ENCODE data around the gene TAT.
"Not testable (repeated sequence)": the region's sequence is repeated elsewhere in the genome, so short reads cannot be mapped to it uniquely, and the experiment has no call there.

Gene TAT

DNA sequence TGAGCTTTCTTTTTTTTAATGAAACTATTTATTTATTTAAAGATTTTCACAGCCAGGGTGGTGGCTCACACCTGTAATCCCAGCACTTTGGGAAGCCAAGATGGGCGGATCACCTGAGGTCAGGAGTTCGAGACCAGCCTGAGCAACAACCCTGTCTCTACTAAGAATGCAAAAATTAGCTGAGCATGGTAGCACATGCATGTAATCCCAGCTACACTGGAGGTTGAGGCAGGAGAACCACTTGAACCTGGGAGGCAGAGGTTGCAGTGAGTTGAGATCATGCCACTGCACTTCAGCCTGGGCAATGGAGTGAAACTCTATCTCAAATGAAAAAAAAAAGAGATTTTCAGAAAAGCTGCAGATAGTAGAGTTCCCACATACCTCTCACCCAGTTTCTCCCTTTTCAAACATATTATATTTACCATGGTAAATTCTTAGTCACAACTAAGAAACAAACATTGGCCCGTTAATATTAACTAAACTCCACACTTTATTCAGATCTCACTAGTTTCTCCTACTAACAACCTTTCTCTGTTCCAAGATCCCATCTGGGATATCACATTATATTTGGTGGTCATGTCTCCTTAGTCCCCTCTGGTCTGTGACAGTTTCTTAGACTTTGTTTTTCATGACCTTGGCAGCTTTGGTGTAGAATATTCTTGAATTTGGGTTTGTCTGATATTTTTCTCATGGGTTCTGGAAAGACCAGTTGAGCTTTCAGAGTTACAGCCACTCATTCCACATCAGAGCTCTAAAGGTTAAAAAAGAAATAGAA, 7.8 kb upstream of the TAT start:
- DNase-seq (ENCODE audit: low spot score): no peak

DNA sequence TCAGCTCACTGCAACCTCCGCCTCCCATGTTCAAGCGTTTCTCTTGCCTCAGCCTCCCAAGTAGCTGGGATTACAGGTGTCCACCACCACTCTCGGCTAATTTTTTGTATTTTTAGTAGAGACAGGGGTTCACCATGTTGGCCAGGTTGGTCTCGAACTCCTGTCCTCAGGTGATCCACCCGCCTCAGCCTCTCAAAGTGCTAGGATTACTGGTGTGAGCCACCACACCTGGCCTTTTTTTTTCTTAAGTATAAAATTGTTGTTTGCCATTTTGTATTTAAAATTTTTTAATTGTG, 5.6 kb upstream of the TAT start:
- DNase-seq (ENCODE audit: low spot score): not testable (repeated sequence)

DNA sequence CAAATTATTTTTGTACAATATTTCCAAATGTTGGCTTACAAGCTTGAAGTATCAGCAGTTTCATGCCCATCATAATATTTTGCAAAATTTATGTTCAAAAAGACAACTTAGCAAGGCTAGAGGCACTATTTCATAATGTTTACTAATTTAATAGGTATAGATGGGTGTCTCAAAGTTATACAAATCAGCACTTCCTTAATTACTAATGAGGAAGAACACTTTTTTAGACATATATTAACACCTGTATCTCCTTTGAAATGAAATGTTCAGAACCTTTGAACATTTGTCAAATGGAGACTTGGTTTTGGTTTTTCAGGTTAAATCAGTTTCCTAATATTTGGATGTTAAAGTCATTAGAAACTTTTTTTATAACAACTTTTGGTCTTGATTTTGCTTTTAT, 2.2 kb downstream of the TAT start:
- no peak for DNase-seq (ENCODE audit: low spot score)

DNA sequence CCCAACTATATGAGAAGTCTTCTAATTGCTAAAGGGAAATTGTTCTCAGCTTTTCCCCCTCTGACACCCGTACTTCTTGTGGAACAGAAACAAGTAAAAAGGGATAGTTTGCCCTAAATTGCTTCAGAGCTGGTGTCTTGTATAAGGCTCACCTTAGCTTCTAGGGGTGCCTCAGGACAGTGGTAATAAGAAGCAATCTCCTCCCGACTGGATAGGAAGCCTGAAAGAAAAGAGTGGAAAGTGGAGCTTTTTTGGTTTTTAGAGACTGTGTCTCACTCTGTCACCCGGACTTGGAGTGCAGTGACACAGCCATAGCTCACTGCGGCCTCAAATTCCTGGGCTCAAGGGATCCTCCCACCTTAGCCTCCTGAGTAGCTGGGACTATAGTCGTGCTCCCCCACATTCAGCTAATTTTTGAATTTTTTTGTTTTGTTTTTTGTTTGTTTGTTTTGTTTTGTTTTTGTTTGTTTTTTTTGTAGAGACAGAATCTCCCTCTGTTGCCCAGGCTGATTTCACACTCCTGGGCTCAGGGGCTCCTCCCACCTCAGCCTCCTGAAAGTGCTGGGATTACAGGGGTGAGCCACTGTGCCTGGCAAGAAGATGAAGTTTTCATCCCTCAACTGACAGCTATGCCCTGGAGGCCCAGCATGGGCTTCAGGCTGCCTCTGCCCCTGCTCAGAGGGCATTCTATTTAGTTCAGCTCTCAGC, 3.4 kb downstream of the TAT start:
- no peak for DNase-seq (ENCODE audit: low spot score)

DNA sequence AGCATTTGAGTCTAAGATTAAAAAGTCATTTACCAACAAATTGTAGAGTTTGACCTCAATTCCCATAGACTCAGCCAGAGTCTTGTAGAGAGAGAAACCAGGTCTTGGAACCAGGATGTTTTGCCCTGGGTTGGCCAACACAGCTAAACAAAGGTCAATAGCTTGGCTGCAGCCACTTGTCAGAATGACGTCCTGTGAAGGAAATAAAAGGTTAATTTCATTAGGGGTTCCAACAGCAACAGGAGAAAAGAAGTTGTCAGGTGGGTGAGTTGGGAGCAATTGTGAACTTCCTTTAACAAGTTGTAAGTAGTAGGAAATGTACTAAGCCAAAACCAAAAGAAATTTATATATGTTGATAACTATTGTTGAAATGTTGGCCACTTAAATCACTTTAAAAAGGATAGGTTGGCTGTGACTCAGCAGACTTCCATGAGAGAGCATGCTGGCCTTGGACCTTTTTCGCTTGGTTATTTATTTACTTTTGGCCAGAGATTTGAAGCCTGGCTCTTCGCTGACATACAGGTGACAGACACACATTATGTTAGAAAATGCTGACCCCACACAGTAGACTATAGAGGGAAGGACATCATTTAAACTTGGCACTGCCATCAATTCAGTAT, 4.3 kb downstream of the TAT start:
- DNase-seq (ENCODE audit: low spot score): no peak

DNA sequence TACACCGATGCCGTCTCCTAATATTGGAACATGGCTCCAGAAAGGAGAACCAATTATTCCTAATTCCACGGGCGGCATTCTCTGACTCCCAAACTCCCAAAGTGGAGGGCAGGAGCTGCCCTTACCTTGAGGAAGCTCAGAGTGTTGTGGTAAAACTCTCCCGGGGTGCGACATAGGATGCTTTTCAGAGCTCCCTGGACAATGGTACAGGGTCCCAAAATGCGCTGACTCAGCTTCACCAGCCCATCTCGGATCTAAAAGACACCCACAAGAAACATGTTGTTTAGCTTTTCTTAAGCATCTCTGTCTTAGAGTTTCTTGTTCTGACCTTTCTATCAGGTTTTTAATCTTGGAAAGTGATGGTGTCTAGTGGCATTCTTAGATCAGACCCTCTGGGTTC, 6.7 kb downstream of the TAT start:
- DNase-seq (ENCODE audit: low spot score): no peak

DNA sequence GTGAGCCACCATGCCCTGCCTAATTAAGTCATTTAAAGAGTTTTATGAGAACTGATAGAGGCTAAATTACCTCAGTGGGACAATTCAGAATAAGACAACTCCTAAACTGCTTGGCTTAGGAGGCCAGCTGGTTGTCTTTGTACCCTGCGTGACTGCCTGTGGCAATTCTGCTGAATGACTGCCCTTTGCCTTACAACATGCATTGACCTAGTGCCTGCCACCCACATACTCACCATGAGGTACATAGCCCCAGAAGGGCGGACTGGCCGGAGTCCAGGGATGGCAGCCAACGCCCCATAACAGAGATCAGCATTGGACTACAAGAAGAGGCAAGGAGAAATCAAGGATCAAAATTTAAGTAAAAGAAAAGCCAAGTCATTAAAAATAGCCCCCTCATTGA, 7.3 kb downstream of the TAT start:
- no peak for DNase-seq (ENCODE audit: low spot score)

DNA sequence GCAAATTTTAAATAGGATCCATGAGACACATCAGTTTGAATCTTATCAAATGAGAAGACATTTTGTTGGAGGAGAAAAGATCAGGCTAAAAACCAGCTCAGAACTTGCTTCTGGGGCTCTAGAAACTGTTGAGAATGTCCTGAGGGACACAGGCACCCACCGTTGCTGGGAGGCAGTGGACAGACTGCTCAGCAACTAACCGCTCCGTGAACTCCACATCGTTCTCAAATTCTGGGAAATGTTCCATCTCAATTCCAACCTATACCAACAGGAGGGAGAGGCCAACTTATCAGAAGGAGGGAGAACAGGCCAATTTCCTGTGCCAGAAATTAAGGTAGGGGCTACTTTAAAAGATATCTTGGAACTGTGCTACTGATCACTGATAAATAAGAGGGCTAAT, 8.3 kb downstream of the TAT start:
- DNase-seq (ENCODE audit: low spot score): no peak

DNA sequence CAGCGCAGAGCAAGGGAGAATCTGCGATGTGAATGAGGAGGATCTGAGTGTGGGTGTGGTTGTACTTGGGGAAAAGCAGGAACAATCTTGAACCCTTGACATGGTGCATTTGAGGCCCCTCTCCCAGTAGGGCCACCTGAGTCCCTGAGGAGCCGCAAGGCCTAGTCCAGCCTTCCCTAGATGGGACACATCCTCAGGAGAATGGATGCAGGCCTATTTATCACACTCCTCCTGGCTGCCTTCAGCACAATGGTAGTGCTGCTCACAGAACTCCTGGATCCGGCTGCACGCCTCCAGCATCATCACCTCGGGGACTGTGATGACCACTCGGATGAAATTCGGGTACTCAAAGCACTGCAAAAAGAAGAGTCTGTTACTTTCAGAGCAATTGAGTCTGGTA, 9.0 kb downstream of the TAT start:
- DNase-seq (ENCODE audit: low spot score): no peak

DNA sequence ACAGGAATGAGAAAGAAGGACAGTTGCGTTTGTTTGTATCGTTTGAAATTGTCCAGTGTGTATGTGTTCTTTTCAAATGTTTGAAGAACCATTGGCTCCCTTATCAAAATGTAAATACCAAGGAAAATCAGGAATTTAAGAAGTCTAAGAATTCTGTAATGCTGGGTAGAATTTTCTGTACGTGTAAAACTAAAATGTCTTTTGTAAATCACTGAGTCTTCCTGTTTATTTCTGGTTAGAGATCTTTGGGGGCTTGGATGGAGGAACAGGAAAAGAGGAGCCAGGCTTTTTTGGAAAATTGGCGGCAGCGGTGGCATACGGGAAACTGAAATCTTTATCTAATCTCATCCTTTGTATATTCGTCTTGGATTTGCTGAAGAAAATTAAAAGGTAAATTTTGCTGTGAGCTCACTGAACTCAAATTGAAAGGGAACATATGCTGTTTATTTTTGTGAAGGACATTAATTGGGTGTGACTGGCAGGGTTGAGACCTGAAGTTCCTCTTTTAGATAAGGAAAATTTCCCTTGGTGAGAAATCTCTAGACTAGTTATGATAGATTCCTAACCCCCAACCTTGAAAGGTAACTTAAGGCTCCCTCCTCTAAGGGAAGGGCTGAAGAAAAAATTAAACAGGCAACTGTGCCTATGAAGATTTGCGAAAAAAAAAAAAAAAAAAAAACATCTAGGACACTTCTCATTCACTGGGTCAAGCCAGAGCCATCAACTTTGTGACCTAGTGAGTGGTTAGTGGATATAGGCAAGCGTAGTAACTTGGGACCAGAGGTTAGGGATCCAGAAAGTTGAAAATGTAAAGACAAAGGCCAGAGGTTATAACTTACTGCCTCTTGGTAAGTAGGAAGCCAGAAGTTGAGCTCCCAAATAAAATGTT, 10.8 kb downstream of the TAT start:
- no peak for DNase-seq (ENCODE audit: low spot score)

DNA sequence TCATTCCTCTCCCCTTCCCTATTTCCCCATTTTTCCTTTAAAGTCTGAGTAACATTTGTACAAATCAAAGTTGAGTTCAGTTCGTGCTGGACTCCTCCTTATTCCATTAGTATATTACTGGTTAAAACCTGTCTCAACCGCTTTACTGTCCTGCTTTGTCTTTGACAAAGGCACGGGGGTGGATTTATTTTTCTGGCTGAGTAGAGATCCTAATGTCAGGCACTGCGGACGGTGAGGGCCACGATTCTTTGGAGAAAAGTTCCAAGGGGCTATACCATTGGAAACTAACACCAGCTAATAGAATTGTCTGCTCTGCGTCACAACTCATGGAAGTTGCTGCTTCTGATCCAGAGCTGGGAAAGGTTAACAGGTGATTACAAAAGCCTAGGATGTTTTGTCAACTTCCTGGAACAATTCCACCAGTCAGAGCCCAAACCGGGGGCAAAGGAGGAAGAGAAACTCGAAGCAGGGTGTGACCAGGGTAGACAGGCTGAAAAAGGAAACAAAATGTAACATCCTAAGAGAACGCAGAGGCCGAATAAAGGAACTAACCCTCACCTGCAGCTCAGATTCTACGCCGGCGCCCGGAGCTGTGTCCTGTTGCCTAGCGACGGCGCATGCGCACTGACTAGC, 12.4 kb downstream of the TAT start:
- no peak for DNase-seq (ENCODE audit: low spot score)

DNA sequence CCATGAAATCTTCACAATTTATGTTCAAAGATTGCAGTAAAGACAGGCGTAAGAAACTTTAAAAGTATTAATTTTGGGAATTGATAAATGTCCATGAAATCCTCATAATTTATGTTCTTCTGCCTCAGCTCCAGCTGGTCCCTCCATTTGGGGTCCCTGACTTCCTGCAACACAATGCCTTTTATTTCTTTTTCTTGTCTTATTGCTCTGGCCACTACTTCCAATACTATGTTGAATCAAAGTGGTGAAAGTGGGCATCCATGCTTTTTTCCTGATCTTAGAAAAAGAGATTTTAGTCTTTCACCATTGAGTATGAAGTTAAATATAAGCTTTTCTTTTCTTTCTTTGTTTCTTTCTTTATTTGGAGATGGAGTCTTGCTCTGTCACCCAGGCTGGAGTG, 14.3 kb downstream of the TAT start:
- DNase-seq (ENCODE audit: low spot score): no peak

DNA sequence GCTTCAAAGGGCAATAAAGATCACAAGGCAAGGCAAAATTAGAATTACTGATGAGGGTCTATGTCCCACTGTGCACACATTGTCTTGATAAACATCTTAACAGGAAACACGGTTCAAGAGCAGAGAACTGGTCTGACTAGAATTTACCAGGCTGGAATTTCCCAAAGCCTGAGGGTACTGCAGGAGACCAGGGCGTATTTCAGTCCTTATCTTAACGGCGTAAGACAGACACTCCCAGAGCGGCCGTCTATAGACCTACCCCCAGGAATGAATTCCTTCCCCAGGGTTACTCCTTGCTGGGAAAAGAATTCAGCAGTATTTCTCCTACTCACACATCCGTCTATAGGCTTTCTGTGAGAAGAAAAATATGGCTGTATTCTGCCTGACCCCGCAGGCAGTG, 15.0 kb downstream of the TAT start:
- not testable (repeated sequence) for DNase-seq (ENCODE audit: low spot score)

DNA sequence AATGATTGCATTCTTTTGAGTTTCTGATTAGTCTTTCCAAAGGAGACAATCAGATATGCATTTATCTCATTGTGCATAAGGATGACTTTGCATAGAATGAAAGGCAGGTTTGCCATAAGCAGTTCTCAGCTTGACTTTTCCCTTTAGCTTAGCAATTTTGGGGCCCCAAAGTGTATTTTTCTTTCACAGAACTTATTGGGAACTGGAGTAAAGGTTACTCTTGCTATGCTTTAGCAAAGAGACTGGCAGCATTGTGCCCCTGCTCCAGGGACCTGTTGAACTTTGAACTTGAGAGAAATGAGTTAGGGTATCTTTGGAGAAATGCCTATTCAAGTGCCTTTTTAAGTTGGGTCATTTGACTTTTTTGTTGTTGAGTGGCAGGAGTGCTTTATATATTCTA, 17.0 kb downstream of the TAT start:
- no peak for DNase-seq (ENCODE audit: low spot score)

DNA sequence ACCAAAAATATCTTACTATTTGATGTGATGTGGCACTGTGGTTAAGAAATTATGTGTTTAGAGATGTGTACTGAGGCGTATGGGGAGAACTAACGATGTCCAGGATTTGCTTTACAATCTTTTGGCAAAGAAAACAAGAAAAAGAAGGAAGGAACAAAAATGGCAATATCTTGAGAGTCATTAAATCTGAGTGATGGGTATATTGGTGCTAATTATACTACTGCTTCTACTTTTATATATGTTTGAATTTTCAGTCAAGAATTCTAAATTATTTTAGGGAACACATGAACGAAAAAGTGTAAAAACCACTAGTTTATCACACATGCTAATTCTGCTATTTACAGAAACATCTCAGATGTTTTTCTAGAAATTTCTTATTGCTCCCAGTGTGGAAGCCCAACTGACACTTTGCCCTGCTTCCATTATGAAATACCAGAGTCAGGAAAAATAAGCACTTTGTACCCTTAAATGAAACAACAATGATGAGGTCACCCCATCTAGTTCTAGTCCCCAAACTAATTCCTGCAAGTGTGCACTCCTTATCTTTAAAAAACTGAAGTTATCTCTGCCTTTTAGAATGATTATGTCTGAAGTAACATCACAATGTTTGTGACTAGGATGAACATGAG, 18.8 kb downstream of the TAT start:
- DNase-seq (ENCODE audit: low spot score): no peak

DNA sequence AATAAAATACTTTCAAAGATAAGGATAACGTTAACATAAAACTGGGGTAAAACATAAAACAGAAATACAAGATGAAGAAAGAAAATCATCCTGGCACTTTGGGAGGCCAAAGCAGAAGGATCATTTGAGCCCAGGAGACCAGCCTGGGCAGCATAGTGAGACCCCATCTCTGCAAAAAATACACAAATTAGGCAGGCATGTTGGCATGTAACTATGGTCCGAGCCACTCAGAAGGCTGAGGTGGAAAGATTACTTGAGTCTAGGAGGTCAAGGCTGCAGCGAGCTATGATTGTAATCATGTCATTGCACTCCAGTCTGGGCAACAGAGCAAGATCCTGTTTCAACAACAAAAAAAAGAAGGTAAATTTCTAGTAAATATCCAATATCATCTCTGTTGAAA, 19.6 kb downstream of the TAT start:
- DNase-seq (ENCODE audit: low spot score): no peak

DNA sequence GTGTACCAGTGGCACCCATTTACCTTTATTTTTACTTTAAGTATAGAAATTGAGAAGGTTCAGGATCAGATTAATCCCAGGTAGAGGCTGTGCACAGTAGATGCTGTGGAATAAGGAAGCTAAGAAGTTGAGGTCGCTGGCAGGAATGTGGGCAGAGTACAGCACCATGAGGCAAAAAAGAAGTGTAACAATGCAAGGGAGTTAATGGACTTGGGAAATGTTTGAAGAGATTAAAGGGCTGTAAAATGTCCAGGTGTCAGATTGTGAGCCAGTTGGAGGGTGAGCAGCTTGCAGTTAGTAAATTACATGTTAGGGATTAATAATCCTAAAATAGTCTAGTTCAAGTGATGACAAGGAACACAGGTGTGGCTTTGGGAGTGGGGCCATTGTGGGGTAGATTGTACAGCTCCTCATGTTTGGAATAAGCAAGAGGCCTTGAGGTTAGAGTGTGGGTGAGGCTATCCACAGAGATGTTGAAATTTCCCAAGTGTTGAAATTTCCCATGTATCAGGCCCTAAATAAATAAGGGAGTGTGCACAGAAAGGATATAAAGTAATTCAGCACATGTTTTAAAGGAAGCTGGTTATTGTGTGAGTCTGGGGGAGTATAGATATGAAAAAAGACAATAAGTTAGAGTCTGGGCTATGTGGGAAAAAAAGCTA, 21.5 kb downstream of the TAT start:
- no peak for DNase-seq (ENCODE audit: low spot score)

DNA sequence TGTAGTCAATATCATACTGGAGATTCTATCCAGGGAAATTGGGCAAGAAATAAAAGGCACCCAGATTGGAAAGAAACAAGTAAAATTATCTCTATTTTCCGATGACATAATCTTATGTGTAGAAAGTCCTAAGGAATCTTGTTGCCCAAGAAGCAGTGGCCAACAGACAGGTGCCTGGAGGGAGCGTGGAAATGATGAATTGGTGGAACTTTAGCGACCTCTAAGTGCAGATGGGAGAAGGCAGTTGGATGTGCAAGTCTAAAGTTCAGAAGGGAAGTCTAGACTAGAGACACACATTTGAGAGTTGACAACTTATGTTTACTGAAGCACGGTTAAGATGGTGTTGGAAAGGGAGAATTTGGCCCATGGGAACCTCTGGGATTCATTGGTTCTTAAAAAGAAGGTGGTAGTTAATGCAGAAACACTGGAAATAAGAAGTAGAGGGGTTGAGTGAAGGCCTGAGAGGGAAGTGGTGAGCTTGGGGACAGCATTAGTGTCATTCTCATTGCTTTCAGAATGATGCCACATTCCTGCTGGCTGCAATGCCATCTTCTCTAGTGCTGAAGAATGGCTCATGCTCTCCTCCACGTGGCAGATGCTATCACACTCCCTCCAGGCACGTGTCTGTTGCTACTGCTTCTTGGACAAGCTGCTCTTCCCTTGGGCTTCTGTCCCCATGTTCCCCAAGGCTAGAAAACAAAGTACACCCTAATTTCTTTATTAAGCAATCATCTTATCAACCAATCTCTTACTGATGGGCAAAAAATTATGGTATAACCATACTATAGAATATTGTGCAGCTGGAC, 24.0 kb downstream of the TAT start:
- no peak for DNase-seq (ENCODE audit: low spot score)

DNA sequence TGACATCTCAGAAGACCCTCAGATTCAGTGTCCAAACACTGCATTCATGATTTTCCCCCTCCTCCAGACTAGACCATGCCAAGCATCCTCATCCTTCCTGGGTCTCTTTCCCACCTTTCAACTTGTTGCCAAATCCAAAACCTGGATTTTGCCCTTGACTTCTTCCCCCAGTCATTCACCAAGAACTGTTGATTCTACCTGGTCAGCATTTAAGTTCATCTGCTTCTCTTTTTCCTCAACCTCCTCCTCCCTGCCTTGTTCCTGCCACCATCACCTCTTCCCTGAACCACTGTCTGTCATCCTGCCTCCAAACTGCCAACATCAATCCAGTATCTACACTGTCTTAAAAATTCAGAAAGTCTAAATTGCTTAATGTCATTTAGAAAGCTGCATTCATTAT, 29.7 kb downstream of the TAT start:
- DNase-seq (ENCODE audit: low spot score): no peak

DNA sequence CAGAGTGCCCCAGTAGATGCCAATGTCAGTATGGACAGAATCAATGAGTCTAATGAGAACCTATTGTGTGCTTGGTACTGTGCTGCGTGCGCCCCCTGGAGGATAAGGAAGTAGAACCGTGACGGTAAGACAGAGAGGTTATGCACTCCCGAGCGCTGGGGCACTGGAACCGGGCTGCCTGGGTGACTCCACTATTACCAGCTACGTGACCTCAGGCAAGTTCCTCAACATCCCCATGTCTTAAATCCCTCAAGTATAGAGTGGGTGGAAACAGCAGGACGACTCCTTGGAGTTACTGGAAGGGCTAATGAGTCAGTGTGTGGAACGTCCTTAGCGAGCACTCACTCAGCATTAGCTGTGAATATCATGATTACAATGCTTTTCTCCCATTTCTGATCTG, 34.5 kb downstream of the TAT start:
- peak; percentile 72 for DNase-seq (ENCODE audit: low spot score)
